Measurements from ENCODE around the gene DNMT1. TPM values are rescaled to one million over a fixed set of nuclear protein-coding genes. Genes with fewer than 3 reads are reported as not detected.

DNMT1 gene
- total RNA-seq, 1 donor = 56.1 TPM

GRCh38 chr19:10227026-10227971 is 32.5 kb upstream of the DNMT1 start:
- no peak for TF ChIP-seq CTCF (IDR thresholded peaks at IDR 0.05; ENCODE audit: insufficient read depth, low read depth, low read length)
- DNase-seq (ENCODE audit: low read depth) = peak; percentile 21
- H3K4me3 ChIP-seq (ENCODE audit: low read depth, low read length) = peak overlapping the region; percentile 32

- H3K4me3 ChIP-seq (ENCODE audit: low read depth, low read length) = no peak overlapping the region
- DNase-seq (ENCODE audit: low read depth) = peak; percentile 93
- TF ChIP-seq CTCF (IDR thresholded peaks at IDR 0.05; ENCODE audit: insufficient read depth, low read depth, low read length) = no peak
Measured at GRCh38 chr19:10226376-10227025, 31.7 kb upstream of the DNMT1 start.

GRCh38 chr19:10226021-10226375 is 31.2 kb upstream of the DNMT1 start:
- no peak overlapping the region for H3K4me3 ChIP-seq (ENCODE audit: low read depth, low read length)
- no peak for DNase-seq (ENCODE audit: low read depth)
- TF ChIP-seq CTCF (IDR thresholded peaks at IDR 0.05; ENCODE audit: insufficient read depth, low read depth, low read length) = no peak

- TF ChIP-seq CTCF (IDR thresholded peaks at IDR 0.05; ENCODE audit: insufficient read depth, low read depth, low read length) = no peak
- no peak overlapping the region for H3K4me3 ChIP-seq (ENCODE audit: low read depth, low read length)
- no peak for DNase-seq (ENCODE audit: low read depth)
Measured at GRCh38 chr19:10224337-10224736, 29.6 kb upstream of the DNMT1 start.

GRCh38 chr19:10223488-10224213 is 28.9 kb upstream of the DNMT1 start:
- H3K4me3 ChIP-seq (ENCODE audit: low read depth, low read length) = no peak overlapping the region
- no peak for TF ChIP-seq CTCF (IDR thresholded peaks at IDR 0.05; ENCODE audit: insufficient read depth, low read depth, low read length)

GRCh38 chr19:10222201-10222890 is 27.6 kb upstream of the DNMT1 start:
- H3K4me3 ChIP-seq (ENCODE audit: low read depth, low read length) = no peak overlapping the region
- no peak for DNase-seq (ENCODE audit: low read depth)
- TF ChIP-seq CTCF (IDR thresholded peaks at IDR 0.05; ENCODE audit: insufficient read depth, low read depth, low read length) = no peak

More at GRCh38 chr19:10223488-10224213, 28.9 kb upstream of the DNMT1 start:
- DNase-seq (ENCODE audit: low read depth) = no peak
